Measurements from ENCODE around the gene PGM3.
"Not testable (repeated sequence)": the region's sequence is repeated elsewhere in the genome, so short reads cannot be mapped to it uniquely, and the experiment has no call there.

PGM3 gene, protein sequence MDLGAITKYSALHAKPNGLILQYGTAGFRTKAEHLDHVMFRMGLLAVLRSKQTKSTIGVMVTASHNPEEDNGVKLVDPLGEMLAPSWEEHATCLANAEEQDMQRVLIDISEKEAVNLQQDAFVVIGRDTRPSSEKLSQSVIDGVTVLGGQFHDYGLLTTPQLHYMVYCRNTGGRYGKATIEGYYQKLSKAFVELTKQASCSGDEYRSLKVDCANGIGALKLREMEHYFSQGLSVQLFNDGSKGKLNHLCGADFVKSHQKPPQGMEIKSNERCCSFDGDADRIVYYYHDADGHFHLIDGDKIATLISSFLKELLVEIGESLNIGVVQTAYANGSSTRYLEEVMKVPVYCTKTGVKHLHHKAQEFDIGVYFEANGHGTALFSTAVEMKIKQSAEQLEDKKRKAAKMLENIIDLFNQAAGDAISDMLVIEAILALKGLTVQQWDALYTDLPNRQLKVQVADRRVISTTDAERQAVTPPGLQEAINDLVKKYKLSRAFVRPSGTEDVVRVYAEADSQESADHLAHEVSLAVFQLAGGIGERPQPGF

DNA sequence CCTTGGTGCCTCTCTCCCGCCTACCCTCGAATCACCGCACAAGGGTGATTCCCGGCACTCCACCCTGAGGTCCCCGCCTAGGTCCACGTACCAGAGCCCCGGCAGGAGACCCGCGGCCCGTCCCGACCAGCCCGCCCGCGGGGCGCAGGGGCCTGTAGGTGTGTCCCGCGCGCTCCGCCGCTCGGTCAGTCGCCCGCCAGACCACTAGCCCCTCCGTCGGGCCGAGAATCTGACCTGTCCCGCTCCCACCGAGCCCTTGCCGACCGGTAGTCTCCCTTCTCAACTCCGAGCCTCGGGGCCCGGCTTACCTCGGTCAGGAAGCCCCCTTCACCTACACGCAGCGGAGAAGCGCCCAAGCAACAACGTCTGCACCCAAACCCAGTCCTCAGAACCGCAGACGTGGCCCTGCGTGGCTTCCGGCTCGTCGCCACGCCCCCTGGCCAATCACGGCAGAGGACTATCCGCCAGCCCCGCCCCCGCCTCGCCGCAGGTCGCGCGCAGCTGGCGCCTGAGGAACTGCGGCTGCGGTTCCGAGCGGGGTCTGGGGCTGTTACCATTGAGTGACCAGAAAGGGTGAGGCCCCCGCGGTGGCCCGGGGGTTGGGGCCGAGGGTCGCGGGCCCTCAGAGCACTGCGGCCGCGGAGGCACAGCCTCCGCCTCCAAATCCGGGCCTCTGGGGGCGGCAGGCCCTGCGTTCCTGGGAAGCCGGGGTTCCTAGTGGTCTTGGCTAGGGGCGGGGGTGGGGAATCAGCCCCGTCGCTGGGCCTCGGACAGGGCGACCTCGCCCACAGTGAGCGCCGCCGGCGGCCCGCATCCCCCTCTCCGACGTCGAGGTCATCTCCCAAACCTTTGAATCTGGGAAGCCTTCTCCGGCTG, at the start of gene PGM3, which contains the start of gene RWDD2A:
Gene PGM3, minus strand, starts transcription at position 395 of the 876 bp plus-strand sequence. CDS start 2,253 bp downstream, outside the sequence.
Gene RWDD2A, plus strand, starts transcription at position 487 of the 876 bp plus-strand sequence. CDS start 1,095 bp downstream, outside the sequence.
- no peak for FAIRE-seq

DNA sequence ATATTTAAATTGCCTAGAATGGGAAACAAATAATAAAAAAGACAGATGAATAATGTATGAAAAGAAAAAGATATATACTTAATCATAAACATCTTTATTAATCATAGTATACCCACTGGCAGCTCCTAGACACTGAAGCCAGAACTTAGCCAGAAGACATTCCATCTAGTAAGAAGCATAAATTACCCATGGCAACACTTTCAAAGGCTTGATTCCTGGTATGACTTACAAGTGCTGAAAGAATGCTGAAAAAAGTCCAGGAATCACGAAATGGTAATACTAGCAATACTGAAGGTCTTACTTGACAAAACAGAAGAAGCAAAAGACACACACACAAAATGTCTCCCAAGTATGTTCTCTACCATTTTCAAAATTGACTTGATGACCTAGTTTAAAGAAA, 38.1 kb upstream of the PGM3 start:
- FAIRE-seq, result no peak

DNA sequence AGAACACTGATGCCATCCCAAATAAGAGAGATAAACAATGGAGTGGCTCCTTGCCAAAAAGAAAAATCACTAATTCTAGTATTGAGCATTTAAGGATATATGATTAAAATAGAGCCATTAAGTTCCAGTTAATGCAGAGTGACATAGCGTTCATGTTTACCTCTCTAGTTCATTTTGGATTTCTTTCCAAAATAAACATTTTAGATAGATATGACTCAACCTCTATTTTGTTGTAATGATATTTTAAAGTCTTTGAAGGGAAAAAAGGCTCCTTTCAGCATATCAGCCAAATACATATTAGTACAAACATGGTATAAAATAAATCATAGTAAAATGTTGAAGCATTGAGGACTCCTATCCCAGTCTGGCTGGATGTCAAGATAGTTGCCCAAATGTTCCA, 33.5 kb upstream of the PGM3 start:
- FAIRE-seq, result no peak

DNA sequence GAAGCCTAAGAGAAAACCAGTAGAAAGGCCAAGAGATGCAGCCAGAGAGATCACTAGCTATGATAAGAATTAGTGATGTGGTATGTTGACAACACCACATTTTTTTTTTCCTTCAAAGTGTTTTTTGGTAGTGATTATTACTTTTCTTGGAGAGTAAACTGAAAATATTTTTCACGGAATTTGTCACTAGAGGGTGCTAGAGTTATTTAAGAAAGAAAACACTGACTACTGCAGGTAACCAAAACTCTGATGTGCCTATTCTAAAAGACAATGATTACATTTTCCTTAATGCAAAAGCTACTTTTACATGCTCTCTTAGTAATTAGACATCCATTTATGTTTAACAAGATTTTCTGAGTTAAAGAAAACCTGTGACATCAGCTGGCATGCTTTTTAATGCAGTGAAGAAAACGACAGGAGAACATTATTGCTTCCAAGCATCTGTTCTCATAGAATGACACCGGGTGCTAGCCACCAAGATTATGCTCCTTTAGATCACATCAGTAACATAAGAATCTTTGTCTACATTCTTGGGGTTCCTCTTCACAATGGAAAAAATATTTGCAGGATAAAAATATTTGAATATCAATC, 28.9 kb upstream of the PGM3 start:
- FAIRE-seq, result peak; percentile 79

DNA sequence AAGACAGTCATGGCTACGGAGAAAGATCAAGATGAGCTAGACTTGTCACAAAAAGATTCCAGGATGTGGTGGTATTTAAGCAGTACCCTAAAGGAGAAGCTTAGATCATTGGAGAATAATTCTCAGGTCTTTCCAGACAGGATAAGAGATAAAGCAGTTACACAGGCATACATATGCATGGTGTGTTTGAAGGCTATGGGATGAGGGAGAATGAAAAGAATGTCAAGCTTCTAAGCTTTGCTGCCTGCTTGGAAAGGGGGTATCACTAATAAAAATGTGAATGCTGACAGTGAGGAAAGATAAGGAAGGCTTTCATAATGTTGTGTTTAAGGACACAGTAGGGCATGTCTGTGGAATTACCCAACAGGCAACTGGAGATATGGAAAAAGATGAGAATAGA, 28.2 kb upstream of the PGM3 start:
- FAIRE-seq, result no peak

DNA sequence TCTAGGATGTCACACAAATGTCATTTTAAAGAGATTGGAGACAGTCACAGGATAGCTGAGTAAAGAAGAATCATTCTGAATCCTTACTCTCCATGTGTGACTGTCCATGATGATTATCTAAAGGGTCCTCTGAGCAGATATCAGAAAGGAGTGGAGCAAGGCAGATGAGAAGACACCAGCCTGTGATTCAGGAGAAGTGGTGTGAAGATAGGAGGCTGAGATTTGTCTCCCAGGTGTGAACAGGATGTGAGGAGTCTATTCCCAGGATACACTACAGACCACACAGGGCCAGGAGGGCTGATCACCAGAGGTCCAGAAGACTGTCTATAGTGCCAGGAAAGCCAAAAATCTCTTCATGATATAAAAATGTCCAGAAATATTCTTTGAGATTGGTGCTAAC, 27.1 kb upstream of the PGM3 start:
- no peak for FAIRE-seq

DNA sequence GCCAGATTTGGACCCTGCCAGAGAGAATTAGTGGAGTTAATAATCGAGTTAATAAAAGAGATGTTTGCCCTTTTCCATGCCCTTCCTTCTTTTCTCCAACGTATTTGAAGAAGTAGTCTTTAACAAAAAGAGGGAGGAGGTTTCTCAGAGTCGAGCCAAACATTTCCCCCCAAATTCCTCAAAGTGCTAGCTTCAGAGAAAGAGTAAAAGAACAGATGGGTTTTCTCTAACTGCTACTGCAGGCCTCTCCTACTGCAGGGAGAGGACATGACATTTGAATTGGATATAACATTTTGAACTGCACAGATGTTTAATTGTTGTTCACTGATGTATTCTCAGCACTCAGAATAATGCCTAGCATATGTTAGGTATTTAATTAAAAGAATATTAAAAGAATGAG, 25.6 kb upstream of the PGM3 start:
- no peak for FAIRE-seq

DNA sequence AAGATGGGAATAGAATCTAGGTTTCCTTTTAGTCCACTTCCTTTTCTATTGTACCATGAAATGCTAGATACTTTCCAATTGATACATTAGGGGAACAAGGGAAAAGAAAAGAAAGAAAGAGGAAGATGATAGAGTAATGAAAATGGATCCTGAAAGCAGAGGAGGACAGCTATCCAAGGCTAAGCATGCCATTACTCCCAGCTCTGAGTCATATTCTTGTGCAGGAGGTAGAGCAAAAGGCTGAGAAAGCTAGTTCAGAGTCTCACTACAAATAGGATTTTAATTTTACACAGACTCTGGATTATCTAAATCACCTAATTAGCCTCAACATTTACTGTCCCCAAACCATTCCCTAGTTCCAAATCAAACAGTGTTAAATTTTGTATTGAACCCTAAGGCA, 23.7 kb upstream of the PGM3 start:
- no peak for FAIRE-seq

DNA sequence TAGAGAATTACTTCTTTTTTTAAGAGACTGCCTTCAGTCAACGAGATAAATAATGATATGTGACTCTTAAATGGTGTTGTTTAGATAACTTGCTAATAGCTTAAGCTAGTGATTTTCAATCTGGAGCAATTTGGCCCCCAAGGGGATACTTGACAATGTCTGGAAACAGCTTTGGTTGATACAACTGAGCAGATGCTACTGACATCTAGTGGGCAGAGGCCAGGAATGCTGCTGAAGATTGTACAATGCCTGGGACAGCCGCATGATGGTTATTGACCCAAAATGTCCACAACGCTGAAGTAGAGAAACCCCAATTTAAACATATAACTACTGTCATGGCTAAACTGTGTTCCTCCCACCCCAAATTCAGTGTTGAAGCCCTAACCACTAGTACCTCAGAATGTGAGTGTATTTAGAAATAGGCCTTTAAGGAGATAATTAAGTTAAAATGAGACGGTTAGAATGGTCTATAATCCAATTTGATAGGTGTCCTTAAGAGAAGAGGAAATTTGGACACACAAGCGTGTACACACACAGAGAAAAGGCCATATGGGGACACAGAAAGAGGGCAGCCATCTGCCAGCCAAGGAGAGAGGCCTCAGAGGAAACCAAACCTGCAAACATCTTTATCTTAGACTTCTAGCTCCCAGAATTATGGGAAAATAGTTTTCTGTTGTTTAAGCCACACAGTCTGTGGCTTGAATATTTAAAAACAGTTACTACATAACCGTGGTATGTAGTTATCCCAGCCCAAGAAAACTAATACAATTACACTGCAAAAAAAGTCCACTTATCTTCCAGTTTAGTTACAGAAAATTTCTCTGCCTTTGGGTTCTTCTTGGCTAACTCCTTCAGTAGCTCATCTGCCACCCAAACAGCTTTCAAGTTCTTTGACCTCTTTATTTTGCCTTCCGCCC, 22.3 kb upstream of the PGM3 start:
- FAIRE-seq, result peak; percentile 82

DNA sequence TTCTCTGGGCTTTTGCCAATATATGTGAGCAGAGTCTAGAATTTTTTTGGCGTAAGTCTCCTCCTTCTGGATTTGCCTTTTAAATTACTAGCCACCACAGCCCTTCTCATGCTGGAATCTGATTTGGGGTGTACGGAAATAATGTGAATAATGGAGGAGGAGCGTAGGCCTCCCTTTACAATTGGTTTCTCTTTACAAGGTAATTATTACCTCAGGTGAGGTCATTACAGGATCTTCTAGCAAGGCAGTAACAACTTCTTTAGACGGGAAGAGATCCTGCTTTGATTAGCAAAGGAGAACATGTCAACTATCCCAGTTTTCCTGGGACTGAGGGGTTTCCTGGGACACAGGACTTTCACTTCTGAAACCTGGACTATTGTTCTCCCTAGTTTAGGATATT, 9.0 kb upstream of the PGM3 start:
- FAIRE-seq, result no peak

DNA sequence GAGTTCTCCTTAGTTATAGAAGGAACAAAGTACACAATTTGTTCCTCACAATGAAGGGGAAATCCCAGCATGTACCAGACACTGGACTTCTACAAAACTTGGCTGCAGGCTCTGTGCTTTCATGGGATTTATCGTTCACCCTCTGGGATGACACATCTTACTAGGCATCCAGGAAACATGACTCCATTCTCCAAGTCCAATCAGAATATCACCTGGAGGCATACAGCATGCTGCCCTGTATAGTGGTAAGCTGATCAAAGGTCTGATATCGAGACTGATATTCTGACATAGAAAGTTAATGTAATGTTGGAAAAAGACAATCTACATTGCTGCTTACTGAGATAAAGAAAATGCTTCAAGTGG, 6.8 kb upstream of the PGM3 start:
- FAIRE-seq, result no peak

DNA sequence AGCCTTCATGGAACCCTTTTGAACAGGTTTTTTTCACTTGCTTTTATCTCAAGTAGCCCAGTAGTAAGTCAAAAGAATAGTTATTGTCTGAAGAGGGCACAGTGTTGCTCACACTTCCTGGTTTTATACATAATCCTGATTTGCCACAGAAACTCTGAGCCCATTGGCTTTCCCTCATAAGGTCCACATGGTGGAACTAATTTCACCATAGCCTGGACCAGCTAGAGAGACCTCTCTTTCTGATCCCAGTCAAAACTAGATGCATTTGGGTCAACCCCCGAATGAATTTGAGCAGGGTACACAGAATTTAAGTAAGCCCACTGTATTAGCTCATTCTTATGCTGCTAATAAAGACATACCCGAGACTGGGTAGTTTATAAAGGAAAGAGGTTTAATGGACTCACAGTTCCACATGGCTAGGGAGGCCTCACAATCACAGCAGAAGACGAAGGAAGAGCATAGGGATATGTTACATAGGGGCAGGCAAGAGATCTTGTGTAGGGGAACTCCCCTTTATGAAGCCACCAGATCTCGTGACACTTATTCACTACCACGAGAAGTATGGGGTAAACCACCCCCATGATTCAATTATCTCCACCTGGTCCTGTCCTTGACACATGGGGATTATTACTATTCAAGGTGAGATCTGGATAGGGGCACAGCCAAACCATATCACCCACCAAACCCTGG, 6.3 kb upstream of the PGM3 start:
- no peak for FAIRE-seq

DNA sequence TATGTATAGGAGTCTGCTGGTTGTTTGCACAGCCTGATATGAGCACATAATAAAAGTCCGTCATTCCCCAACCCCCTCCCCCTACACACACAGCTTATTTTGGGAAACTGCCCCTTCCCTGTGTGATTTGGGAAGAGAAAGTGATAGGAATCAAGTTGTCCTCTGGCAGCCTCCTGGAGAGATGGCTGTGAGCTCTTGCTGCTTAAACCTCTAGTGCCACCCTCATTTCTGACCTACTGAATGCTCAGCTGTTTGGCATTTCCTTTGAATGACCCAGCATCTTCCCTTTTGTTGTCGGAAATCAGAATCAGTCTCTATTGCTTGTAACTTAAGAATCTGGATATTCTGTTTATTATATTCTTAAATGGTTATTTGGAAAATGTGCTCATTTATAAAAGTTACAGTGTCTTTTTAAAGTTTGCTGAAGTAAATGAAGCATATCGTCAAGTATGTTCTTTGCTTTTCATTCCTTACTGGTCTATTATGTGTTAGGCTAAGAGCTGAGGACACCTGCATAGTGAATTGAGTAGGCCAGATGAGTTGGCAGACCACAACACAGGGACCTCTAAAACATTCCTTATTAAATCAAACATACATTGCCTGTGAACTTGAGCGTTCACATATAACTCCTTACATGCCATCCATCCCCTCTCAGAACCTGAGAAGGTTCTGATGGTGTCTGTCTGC, 5.6 kb upstream of the PGM3 start:
- FAIRE-seq, result no peak

DNA sequence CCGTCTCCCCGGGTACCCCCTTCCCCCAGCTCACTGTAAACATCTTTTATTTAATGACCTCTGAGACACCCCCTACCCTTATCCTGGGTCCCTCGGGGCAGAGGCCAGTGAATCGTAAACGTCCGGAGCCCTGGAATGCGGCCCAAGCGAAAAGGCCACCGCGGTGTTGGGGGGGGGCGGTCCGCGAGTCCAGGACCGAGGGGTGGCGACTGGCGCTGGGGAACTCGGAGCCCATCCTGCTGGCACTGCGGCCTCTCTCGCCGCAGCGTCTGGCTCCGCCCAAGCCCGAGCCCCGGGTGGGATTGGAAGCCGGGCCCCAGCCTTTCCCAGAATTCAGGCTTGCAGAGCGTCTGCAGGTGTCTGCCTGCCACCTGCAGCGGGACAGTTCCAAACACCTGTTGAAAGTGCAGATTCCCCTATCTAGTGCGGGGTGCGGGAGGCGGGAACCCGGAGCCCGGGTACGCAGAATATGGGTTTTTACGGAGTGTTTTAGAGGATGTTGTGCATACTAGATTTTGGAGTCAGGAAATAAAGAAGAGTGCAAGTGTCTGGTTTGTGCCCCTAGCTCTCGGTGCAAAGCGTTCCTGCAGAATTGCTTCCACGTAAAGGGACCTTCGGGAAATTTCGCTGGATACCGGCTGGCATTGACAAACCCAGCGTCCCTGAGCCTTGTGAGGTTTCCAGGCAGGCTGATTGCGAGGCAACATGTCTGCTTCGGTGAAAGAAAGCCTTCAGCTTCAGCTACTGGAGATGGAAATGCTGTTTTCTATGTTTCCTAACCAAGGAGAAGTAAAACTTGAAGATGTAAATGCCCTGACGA, 892 bp upstream of the PGM3 start:
- no peak for FAIRE-seq

DNA sequence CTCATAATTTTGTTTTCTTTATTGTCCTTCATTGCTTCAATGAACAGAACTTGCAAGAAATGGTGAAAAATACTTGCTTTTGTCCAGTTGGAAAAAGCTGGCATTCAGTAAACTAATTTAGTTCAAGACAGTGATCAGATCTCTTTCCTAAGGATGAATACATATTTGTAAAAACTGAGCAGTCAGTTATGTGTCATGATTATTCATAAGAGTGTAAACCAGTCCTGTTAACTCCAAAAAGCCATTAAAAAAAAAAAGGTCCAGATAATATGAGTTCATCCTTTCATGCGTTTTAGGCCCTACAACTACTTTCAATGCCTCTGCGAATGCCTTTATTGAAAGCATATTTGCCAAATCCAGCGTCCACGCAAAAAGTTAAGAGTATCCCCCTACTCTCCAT, 609 bp downstream of the PGM3 start:
- no peak for FAIRE-seq

DNA sequence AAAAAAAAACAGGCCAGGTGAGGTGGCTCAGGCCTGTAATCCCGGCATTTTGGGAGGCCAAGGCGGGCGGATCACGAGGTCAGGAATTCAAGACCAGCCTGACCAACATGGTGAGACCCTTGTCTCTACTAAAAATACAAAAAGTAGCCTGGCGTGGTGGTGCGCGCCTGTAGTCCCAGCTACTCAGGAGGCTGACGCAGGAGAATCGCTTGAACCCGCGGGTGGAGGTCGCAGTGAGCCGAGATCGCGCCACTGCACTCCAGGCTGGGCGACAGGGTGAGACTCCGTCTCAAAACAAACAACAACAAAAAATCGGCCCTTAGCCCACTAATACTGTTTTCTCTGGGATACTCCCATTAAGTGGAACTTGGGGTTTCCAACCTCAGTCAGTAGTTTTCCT, 1.1 kb downstream of the PGM3 start:
- FAIRE-seq, result not testable (repeated sequence)

DNA sequence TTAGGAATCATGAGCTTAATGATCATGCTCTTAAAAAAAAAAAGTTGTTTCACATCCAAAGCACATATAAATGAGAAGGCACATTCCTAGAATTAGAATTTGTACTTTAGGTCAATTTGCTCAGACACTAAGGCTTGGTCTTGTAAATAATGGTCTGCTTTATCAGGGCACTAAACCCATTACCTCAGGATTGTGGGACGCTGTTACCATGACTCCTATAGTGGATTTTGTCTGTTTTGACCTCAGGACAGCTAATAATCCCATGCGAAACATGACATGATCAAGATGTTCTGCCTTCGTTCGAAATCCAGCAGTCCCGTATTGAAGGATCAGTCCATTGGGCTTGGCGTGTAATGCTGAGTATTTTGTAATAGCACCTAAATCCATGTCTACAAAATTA, 2.4 kb downstream of the PGM3 start:
- no peak for FAIRE-seq

DNA sequence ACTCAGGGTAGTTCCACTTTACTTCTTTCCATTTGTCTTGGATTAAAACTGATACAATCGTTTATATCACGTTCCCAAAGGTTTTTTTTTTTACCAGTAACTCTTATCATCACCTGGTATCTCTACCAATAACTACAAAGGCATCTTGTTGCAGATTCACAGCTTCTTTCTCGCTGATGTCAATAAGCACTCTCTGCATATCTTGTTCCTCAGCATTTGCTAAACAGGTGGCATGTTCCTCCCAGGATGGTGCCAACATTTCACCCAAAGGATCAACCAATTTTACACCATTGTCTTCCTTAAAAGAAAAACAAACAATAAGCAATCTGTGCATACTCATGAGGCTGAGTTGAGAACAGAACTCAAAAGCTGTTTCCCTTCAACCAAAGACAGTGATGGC, 4.6 kb downstream of the PGM3 start:
- FAIRE-seq, result no peak

DNA sequence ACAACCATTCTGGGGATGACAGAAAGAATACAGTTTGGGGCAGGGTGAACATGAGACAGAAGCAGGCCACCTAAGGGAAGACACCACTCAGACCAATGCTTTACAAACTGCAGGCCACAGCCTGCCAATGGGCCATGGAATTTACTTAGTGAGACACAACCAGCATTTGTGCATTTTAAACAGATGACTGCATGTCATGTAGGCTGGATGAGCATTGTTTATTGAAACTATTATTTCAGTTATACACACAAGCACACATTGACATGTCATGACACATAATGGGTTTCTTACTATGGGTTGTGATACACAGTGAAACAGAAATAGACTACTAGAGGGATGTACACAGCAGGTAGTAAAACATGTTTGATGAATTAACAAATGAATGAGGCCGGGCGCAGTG, 8.0 kb downstream of the PGM3 start:
- FAIRE-seq, result no peak

Measured in endometrium (tissue), 2 donors.